Neural crest cell (in vitro differentiated cells): ENCODE measurements around the gene A3GALT2. TPM values are rescaled to one million over a fixed set of nuclear protein-coding genes. Genes with fewer than 3 reads are reported as not detected.
A peak's percentile ranks its signal among the peaks of the same experiment; 100 is the strongest.

Experiments
- DNase-seq: peaks from one replicate; pipeline ENCODE4 v3.0.0; 2021; ENCODE audit warnings: low read depth, mixed read lengths, low spot score
- H3K27ac Mint-ChIP-seq: one replicate; pipeline ENCODE4 v1.8.0; 2021; ENCODE audit warnings: mild to moderate bottlenecking, mixed read lengths; ENCODE audit not compliant: unreplicated experiment
- H3K27me3 Mint-ChIP-seq: 2 replicates; pipeline ENCODE4 v1.8.0; 2021; ENCODE audit warnings: low read depth, mild to moderate bottlenecking, mixed read lengths
- H3K36me3 Mint-ChIP-seq: 2 replicates; pipeline ENCODE4 v1.8.0; 2021; ENCODE audit warnings: low read depth, mild to moderate bottlenecking, mixed read lengths
- H3K4me1 Mint-ChIP-seq: 2 replicates; pipeline ENCODE4 v1.8.0; 2021; ENCODE audit warnings: mixed read lengths
- H3K4me3 Mint-ChIP-seq: one replicate; pipeline ENCODE4 v1.8.0; 2021; ENCODE audit warnings: mild to moderate bottlenecking, mixed read lengths
- H3K9me3 Mint-ChIP-seq: 2 replicates; pipeline ENCODE4 v1.8.0; 2021; ENCODE audit warnings: mixed read lengths
- total RNA-seq: library from RNA; stranded (reverse); gene quantifications from 2 replicates; pipeline ENCODE4 v1.2.1, GENCODE V29; 2021
- TF ChIP-seq, protein P1 (sequence below): fragments of 200-600 bp; sonication (generic); conservative IDR thresholded peaks from 2 replicates; pipeline ENCODE4 v1.5.0; 2021; ENCODE audit warnings: antibody characterized with exemption, mild to moderate bottlenecking

The A3GALT2 gene
- total RNA-seq, 1 donor from 2014 or later, result not detected

DNA sequence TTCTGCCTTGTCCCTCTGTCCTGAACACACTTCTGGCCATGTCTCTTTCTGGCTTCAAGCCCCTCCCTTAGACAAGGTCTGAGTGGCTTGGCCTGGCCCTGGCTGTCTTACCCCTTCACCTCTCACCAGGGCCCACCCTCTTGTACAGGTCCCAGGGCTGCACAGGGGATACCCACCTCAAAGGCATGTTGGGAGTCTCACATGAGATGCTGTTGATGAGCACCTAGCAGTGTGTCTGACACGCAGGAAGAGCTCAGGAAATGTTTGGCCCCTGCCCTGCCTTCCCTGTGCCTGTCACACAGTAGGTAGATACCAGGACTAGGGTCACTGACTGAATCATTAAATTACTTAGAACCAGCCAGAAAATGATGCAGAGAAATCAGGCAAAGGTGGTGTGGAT lies 48.0 kb downstream of the A3GALT2 start:
- Mint-ChIP-seq H3K9me3 (no peaks in the 10 kb centered on the region), H3K4me1 (peaks cover 14% of the 10 kb centered on the region), H3K27me3 (no peaks in the 10 kb centered on the region), H3K36me3 (peaks cover 8% of the 10 kb centered on the region), H3K27ac (peak overlapping the region; percentile 16), H3K4me3 (no peak overlapping the region)
- TF ChIP-seq, protein P1, sequence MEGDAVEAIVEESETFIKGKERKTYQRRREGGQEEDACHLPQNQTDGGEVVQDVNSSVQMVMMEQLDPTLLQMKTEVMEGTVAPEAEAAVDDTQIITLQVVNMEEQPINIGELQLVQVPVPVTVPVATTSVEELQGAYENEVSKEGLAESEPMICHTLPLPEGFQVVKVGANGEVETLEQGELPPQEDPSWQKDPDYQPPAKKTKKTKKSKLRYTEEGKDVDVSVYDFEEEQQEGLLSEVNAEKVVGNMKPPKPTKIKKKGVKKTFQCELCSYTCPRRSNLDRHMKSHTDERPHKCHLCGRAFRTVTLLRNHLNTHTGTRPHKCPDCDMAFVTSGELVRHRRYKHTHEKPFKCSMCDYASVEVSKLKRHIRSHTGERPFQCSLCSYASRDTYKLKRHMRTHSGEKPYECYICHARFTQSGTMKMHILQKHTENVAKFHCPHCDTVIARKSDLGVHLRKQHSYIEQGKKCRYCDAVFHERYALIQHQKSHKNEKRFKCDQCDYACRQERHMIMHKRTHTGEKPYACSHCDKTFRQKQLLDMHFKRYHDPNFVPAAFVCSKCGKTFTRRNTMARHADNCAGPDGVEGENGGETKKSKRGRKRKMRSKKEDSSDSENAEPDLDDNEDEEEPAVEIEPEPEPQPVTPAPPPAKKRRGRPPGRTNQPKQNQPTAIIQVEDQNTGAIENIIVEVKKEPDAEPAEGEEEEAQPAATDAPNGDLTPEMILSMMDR, result no peak
- no peak for DNase-seq

DNA sequence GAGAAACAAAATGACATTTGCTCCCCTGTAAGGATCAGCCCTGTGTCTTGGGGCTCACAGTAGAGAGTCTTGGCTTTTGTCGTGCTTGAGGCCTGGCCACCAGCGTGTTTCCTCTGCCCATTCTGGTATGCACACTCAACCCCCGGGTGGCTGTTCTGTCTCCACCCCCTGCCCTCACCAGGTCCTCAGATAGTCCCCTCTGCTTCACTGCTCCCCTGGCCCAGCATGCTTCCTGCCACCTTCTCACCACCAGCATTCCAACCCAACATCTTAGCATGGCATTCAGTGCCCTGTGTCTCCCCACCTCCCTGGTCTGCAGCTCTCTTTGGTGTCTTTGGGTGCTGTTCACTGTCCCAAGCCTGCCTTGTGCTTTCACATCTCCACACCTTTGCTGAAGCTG lies 48.4 kb downstream of the A3GALT2 start:
- H3K4me3 Mint-ChIP-seq, result no peak overlapping the region
- H3K27ac Mint-ChIP-seq, result peak overlapping the region; percentile 16
- no peak for DNase-seq
- H3K36me3 Mint-ChIP-seq, result peaks cover 8% of the 10 kb centered on the region
- no peaks in the 10 kb centered on the region for H3K27me3 Mint-ChIP-seq
- TF ChIP-seq, protein P1, result no peak
- peaks cover 18% of the 10 kb centered on the region for H3K4me1 Mint-ChIP-seq
- H3K9me3 Mint-ChIP-seq, result no peaks in the 10 kb centered on the region

DNA sequence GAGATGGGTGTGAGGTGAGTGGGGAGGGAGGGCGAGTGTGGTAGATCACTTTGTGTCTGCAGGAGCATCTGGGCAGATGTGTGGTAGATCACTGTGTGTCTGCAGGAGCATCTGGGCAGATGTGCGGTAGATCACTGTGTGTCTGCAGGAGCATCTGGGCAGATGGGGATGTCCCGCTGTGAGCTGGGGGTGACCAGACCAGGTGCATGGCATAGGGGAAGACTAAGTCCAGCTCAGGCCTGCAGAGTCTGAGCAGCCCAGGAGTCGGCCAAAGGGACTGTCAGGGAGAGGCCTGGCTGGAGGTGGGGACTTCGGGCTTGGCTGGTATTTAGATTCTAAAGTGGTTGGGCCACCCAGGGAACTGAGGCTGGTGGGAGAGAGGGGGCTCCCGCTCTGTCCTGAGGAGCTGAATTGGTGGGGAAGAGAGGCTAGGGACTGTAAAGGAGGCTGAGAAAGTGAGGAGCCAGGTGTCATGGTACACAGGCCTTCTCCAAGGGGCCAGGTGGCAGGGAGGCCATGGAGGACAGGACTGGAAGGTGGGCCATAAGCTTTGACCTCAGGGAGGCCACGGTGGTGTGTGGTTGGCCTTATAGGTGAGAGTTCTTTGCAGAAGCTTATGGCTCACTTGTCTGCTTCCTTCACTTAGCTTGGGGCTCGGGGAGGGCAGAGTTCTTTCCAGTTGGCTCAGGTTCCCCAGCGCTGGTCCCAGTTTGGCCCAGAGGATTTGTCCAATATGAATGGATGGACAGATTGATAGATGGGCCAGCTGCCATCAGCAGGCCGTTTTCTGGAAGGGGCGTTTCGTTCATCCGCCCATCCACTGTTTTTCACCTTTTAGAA lies 49.0 kb downstream of the A3GALT2 start:
- no peak for DNase-seq
- Mint-ChIP-seq H3K36me3 (peaks cover 6% of the 10 kb centered on the region), H3K4me3 (no peak overlapping the region), H3K4me1 (peaks cover 24% of the 10 kb centered on the region), H3K9me3 (no peaks in the 10 kb centered on the region), H3K27ac (no peak overlapping the region), H3K27me3 (no peaks in the 10 kb centered on the region)
- TF ChIP-seq, protein P1, result no peak

DNA sequence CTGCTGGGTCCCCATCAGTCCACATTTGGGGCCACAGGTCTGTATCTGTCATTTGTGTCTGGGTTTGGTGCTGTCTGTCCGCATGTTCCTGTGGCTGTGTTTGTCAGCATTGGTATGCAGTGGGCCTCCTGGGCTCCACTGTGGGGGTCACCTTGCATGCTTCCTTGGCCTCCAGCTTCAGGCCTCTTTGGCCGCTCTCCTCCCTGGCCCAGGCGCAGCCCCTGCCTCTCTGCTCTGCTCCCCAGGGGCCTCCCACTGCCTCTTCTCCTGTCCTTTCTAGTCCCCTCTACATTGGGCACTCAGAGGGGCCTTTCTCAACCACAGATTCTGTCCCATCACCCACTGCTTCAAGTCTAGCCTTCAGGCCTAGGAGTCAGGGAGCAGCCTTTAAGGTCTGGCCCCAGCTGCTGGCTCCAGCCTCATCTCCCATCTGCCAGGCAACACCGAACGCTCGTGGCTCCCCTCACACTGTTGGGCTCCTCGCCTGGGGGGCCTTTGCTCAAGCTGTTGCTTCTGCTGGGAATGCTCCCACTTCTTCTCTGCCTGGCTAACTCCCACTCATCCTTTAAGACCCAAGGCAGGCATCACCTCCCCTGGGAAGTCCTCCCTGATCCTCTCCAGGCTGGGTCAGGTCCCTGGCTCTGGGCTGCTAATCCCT lies 50.0 kb downstream of the A3GALT2 start:
- Mint-ChIP-seq H3K4me1 (peaks cover 24% of the 10 kb centered on the region), H3K27me3 (no peaks in the 10 kb centered on the region), H3K9me3 (no peaks in the 10 kb centered on the region), H3K36me3 (peaks cover 4% of the 10 kb centered on the region), H3K4me3 (no peak overlapping the region), H3K27ac (peak overlapping the region; percentile 5)
- TF ChIP-seq, protein P1, result no peak
- DNase-seq, result no peak

DNA sequence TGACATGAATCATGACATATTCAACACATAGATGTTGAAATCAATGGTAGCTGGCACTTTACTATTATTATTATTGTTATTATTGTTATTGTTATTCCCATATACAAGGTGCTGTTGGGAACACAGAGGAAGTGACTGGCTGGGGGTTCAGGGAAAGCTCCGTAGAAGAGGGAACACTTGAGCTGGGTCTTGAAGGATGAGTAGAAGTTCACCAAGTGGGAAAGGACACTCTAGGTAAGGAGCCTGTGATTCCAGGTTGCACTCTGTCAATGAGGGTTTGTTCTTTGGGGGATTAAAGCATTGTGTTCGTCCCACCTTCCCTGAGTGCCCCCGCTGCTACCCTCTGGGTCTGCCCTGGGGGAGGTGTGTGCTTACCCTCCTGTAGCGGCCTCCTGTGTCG lies 50.5 kb downstream of the A3GALT2 start:
- TF ChIP-seq, protein P1, result no peak
- Mint-ChIP-seq H3K27ac (no peak overlapping the region), H3K9me3 (no peaks in the 10 kb centered on the region), H3K36me3 (peaks cover 4% of the 10 kb centered on the region), H3K4me1 (peaks cover 24% of the 10 kb centered on the region), H3K4me3 (no peak overlapping the region), H3K27me3 (no peaks in the 10 kb centered on the region)
- DNase-seq, result no peak
